Measurements from ENCODE around the gene IFNGR2.

The IFNGR2 gene

GRCh38 chr21:33396436-33396835 is 6.8 kb upstream of the IFNGR2 start:
- ChIA-PET CTCF (no interaction called here), POLR2A (interaction anchor here (0.9 to 1.1 kb wide), 2 partner anchors 8 to 83 kb away, joined by 3 to 4 read pairs; partner anchors contain the start of gene TMEM50B)
- DNase-seq (ENCODE audit: extremely low spot score) = no peak
- no peak for TF ChIP-seq TARDBP (IDR thresholded peaks at IDR 0.05)
- TF ChIP-seq SUZ12 (IDR thresholded peaks at IDR 0.05) = no peak

- ChIA-PET POLR2A (no interaction called here), CTCF (no interaction called here)
- no peak for DNase-seq (ENCODE audit: extremely low spot score)
- TF ChIP-seq ARNT (IDR thresholded peaks at IDR 0.05) (no peak), PKNOX1 (IDR thresholded peaks at IDR 0.05) (no peak), ZNF384 (IDR thresholded peaks at IDR 0.05) (no peak), L3MBTL2 (conservative IDR thresholded peaks at IDR 0.05) (no peak), NFRKB (IDR thresholded peaks at IDR 0.05) (no peak), SP1 (IDR thresholded peaks at IDR 0.05) (no peak), ELF4 (IDR thresholded peaks at IDR 0.05) (no peak), BHLHE40 (IDR thresholded peaks at IDR 0.05; ENCODE audit: borderline replicate concordance) (no peak), CTBP1 (IDR thresholded peaks at IDR 0.05; ENCODE audit: borderline replicate concordance) (no peak), SUZ12 (IDR thresholded peaks at IDR 0.05) (no peak), HDGF (IDR thresholded peaks at IDR 0.05; ENCODE audit: borderline replicate concordance) (no peak), TARDBP (IDR thresholded peaks at IDR 0.05) (no peak), LEF1 (IDR thresholded peaks at IDR 0.05; ENCODE audit: borderline replicate concordance) (no peak), FOXK2 (IDR thresholded peaks at IDR 0.05) (no peak), FOXM1 (IDR thresholded peaks at IDR 0.05; ENCODE audit: borderline replicate concordance) (no peak), FOXA1 (IDR thresholded peaks at IDR 0.05) (no peak)
Measured at GRCh38 chr21:33396951-33397350, 6.3 kb upstream of the IFNGR2 start.

- no peak for DNase-seq (ENCODE audit: extremely low spot score)
- ChIA-PET POLR2A (no interaction called here), CTCF (no interaction called here)
- TF ChIP-seq TARDBP (IDR thresholded peaks at IDR 0.05) = no peak
- no peak for TF ChIP-seq ELF4 (IDR thresholded peaks at IDR 0.05)
- no peak for TF ChIP-seq HDGF (IDR thresholded peaks at IDR 0.05; ENCODE audit: borderline replicate concordance)
- TF ChIP-seq ZNF384 (IDR thresholded peaks at IDR 0.05) = no peak
- no peak for TF ChIP-seq ARNT (IDR thresholded peaks at IDR 0.05)
- no peak for TF ChIP-seq FOXM1 (IDR thresholded peaks at IDR 0.05; ENCODE audit: borderline replicate concordance)
- TF ChIP-seq PKNOX1 (IDR thresholded peaks at IDR 0.05) = no peak
- no peak for TF ChIP-seq FOXK2 (IDR thresholded peaks at IDR 0.05)
- TF ChIP-seq BHLHE40 (IDR thresholded peaks at IDR 0.05; ENCODE audit: borderline replicate concordance) = no peak
Measured at GRCh38 chr21:33397717-33398116, 5.5 kb upstream of the IFNGR2 start.

- POLR2A ChIA-PET = no interaction called here
- no peak for DNase-seq (ENCODE audit: extremely low spot score)
- no peak for TF ChIP-seq ARNT (IDR thresholded peaks at IDR 0.05)
- no peak for TF ChIP-seq NFRKB (IDR thresholded peaks at IDR 0.05)
- no peak for TF ChIP-seq CTBP1 (IDR thresholded peaks at IDR 0.05; ENCODE audit: borderline replicate concordance)
- TF ChIP-seq FOXK2 (IDR thresholded peaks at IDR 0.05) = no peak
- CTCF ChIA-PET = no interaction called here
Measured at GRCh38 chr21:33398361-33398760, 4.9 kb upstream of the IFNGR2 start.

GRCh38 chr21:33401630-33401992 is 1.6 kb upstream of the IFNGR2 start:
- no peak for DNase-seq (ENCODE audit: extremely low spot score)
- TF ChIP-seq BHLHE40 (IDR thresholded peaks at IDR 0.05; ENCODE audit: borderline replicate concordance) (no peak), PKNOX1 (IDR thresholded peaks at IDR 0.05) (no peak), SUZ12 (IDR thresholded peaks at IDR 0.05) (no peak), L3MBTL2 (conservative IDR thresholded peaks at IDR 0.05) (no peak), FOXM1 (IDR thresholded peaks at IDR 0.05; ENCODE audit: borderline replicate concordance) (no peak), LEF1 (IDR thresholded peaks at IDR 0.05; ENCODE audit: borderline replicate concordance) (no peak), CTBP1 (IDR thresholded peaks at IDR 0.05; ENCODE audit: borderline replicate concordance) (no peak), TARDBP (IDR thresholded peaks at IDR 0.05) (no peak), NFRKB (IDR thresholded peaks at IDR 0.05) (no peak)
- ChIA-PET POLR2A (interaction anchor here (1.0 kb wide), 1 partner anchor 38 kb away, joined by 5 read pairs; no protein-coding TSS in a partner anchor), CTCF (no interaction called here)

GRCh38 chr21:33402001-33402979 is 923 bp upstream of the IFNGR2 start:
- CTCF ChIA-PET = no interaction called here
- no peak for DNase-seq (ENCODE audit: extremely low spot score)

More at GRCh38 chr21:33402001-33402979, 923 bp upstream of the IFNGR2 start:
- TF ChIP-seq BHLHE40 (IDR thresholded peaks at IDR 0.05; ENCODE audit: borderline replicate concordance) (no peak), L3MBTL2 (conservative IDR thresholded peaks at IDR 0.05) (peak; percentile 63)
- POLR2A ChIA-PET = interaction anchor here (0.9 to 1.0 kb wide), 2 partner anchors 39 to 77 kb away, joined by 5 read pairs; partner anchors contain the start of gene IFNAR1
